Measurements from ENCODE around the gene CLEC14A. TPM values are rescaled to one million over a fixed set of nuclear protein-coding genes. Genes with fewer than 3 reads are reported as not detected.

Gene CLEC14A
- polyA plus RNA-seq, 1 of the 3 experiments (the other 2 are of a cell fraction) = 0.02 TPM

DNA sequence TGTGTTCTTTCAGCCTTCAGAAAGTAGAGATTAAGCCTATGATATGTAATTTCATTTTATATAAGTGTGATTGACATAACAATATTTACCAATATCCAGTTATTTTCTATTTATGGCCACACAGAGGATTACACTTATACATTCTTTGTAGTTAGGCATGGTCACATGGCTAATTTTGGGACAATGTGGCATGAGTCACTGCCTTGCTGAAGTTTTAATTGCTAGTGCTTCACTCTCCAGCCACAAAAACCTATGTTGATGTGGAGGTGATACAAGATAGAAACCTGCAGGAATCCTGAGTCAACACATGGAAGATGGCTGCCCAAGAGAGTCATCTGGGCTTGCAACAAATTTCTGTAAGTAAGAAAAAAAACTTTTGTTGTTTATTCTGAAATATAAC lies 17.0 kb downstream of the CLEC14A start:
- H3K27ac ChIP-seq (ENCODE audit: low read depth in 2 of 2, low read length in 1 of 2) = no peak overlapping the region

DNA sequence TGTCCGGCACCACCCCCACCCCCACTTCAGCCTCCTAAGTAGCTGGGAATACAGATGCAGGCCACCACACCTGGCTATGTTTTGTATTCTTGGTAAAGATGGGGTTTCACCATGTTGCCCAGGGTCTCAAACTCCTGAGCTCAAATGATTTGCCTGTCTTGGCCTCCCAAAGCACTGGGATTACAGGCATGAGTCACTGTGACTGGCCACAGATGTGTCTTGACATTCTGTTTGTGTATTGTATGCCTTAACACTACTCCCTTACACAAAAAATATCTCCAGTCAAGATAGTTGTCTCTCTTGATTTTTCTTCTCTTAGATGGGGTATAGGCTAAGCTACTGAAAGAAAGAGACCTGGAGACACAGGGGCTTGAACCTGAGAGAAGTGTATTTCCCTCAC lies 17.6 kb downstream of the CLEC14A start:
- H3K4me3 ChIP-seq (ENCODE audit: low read depth in 2 of 2, low read length in 1 of 2) = no peak overlapping the region

More for the DNA sequence above, 17.0 kb downstream of the CLEC14A start:
- Histone ChIP-seq H3K4me3 (ENCODE audit: low read depth in 2 of 2, low read length in 1 of 2) (no peak overlapping the region), H3K4me1 (ENCODE audit: control insufficient read depth in 1 of 2, insufficient read depth in 2 of 2, low read depth in 1 of 2, low read length in 1 of 2) (no peaks in the 10 kb centered on the region), H3F3A (replicated peaks; ENCODE audit: insufficient read depth) (no peaks in the 10 kb centered on the region), H4K20me1 (ENCODE audit: insufficient read depth) (no peaks in the 10 kb centered on the region), H3K4me2 (no peak overlapping the region), H3K9ac (no peak overlapping the region), H3K9me2 (no peaks in the 10 kb centered on the region), H3K9me3 (no peaks in the 10 kb centered on the region), H3K79me2 (ENCODE audit: insufficient read depth) (no peaks in the 10 kb centered on the region), H3K27me3 (ENCODE audit: insufficient read depth) (no peaks in the 10 kb centered on the region), H2AFZ (ENCODE audit: low read depth) (no peak overlapping the region), H3K36me3 (replicated peaks in 1 of 2; ENCODE audit: control insufficient read depth in 1 of 2, insufficient read depth in 2 of 2, low read length in 1 of 2) (no peaks in the 10 kb centered on the region)
- no peak for DNase-seq
- TF ChIP-seq GATA2 (CRISPR knock-in tag; IDR thresholded peaks at IDR 0.05) (no peak), NFIC (IDR thresholded peaks at IDR 0.05; ENCODE audit: borderline replicate concordance) (no peak), MEF2A (IDR thresholded peaks at IDR 0.05; ENCODE audit: borderline replicate concordance, low read depth) (no peak), ELF1 (IDR thresholded peaks at IDR 0.05) (no peak), GABPA (IDR thresholded peaks at IDR 0.05; ENCODE audit: low read depth) (no peak), SIN3A (IDR thresholded peaks at IDR 0.05; ENCODE audit: borderline replicate concordance, low read depth, low read length) (no peak)
- TF ChIP-seq, protein P1, sequence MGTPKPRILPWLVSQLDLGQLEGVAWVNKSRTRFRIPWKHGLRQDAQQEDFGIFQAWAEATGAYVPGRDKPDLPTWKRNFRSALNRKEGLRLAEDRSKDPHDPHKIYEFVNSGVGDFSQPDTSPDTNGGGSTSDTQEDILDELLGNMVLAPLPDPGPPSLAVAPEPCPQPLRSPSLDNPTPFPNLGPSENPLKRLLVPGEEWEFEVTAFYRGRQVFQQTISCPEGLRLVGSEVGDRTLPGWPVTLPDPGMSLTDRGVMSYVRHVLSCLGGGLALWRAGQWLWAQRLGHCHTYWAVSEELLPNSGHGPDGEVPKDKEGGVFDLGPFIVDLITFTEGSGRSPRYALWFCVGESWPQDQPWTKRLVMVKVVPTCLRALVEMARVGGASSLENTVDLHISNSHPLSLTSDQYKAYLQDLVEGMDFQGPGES (IDR thresholded peaks at IDR 0.05; ENCODE audit: low read depth, low read length) = no peak
- TF ChIP-seq, protein P2, sequence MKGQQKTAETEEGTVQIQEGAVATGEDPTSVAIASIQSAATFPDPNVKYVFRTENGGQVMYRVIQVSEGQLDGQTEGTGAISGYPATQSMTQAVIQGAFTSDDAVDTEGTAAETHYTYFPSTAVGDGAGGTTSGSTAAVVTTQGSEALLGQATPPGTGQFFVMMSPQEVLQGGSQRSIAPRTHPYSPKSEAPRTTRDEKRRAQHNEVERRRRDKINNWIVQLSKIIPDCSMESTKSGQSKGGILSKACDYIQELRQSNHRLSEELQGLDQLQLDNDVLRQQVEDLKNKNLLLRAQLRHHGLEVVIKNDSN (IDR thresholded peaks at IDR 0.05; ENCODE audit: borderline replicate concordance, low read depth) = no peak
- POLR2A ChIA-PET = no interaction called here
- CTCF ChIA-PET = no interaction called here

More for the DNA sequence above, 17.6 kb downstream of the CLEC14A start:
- Histone ChIP-seq H3K4me1 (ENCODE audit: control insufficient read depth in 1 of 2, insufficient read depth in 2 of 2, low read depth in 1 of 2, low read length in 1 of 2) (no peaks in the 10 kb centered on the region), H3K9me2 (no peaks in the 10 kb centered on the region), H3K9me3 (no peaks in the 10 kb centered on the region), H3K36me3 (replicated peaks in 1 of 2; ENCODE audit: control insufficient read depth in 1 of 2, insufficient read depth in 2 of 2, low read length in 1 of 2) (no peaks in the 10 kb centered on the region), H3K9ac (no peak overlapping the region), H2AFZ (ENCODE audit: low read depth) (no peak overlapping the region), H3K4me2 (no peak overlapping the region), H3K79me2 (ENCODE audit: insufficient read depth) (no peaks in the 10 kb centered on the region), H3F3A (replicated peaks; ENCODE audit: insufficient read depth) (no peaks in the 10 kb centered on the region), H3K27ac (ENCODE audit: low read depth in 2 of 2, low read length in 1 of 2) (no peak overlapping the region), H3K27me3 (ENCODE audit: insufficient read depth) (no peaks in the 10 kb centered on the region), H4K20me1 (ENCODE audit: insufficient read depth) (no peaks in the 10 kb centered on the region)
- POLR2A ChIA-PET = no interaction called here
- no peak for TF ChIP-seq RFX5 (IDR thresholded peaks at IDR 0.05; ENCODE audit: low read length)
- no peak for TF ChIP-seq MEF2A (IDR thresholded peaks at IDR 0.05; ENCODE audit: borderline replicate concordance, low read depth)
- TF ChIP-seq SIN3A (IDR thresholded peaks at IDR 0.05; ENCODE audit: borderline replicate concordance, low read depth, low read length) = no peak
- TF ChIP-seq POLR2AphosphoS5 (IDR thresholded peaks at IDR 0.05; ENCODE audit: low read depth, low read length) = no peak
- no peak for TF ChIP-seq RCOR1 (IDR thresholded peaks at IDR 0.05; ENCODE audit: low read length)
- TF ChIP-seq NFIC (IDR thresholded peaks at IDR 0.05; ENCODE audit: borderline replicate concordance) = no peak
- TF ChIP-seq, protein P3, sequence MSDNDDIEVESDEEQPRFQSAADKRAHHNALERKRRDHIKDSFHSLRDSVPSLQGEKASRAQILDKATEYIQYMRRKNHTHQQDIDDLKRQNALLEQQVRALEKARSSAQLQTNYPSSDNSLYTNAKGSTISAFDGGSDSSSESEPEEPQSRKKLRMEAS (IDR thresholded peaks at IDR 0.05; ENCODE audit: low read depth) = no peak
- TF ChIP-seq ELF1 (IDR thresholded peaks at IDR 0.05) = no peak
- TF ChIP-seq FOSL2 (IDR thresholded peaks at IDR 0.05; ENCODE audit: borderline replicate concordance, low read depth) = no peak
- TF ChIP-seq GATA2 (CRISPR knock-in tag; IDR thresholded peaks at IDR 0.05) = no peak
- TF ChIP-seq, protein P4, sequence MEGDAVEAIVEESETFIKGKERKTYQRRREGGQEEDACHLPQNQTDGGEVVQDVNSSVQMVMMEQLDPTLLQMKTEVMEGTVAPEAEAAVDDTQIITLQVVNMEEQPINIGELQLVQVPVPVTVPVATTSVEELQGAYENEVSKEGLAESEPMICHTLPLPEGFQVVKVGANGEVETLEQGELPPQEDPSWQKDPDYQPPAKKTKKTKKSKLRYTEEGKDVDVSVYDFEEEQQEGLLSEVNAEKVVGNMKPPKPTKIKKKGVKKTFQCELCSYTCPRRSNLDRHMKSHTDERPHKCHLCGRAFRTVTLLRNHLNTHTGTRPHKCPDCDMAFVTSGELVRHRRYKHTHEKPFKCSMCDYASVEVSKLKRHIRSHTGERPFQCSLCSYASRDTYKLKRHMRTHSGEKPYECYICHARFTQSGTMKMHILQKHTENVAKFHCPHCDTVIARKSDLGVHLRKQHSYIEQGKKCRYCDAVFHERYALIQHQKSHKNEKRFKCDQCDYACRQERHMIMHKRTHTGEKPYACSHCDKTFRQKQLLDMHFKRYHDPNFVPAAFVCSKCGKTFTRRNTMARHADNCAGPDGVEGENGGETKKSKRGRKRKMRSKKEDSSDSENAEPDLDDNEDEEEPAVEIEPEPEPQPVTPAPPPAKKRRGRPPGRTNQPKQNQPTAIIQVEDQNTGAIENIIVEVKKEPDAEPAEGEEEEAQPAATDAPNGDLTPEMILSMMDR (IDR thresholded peaks at IDR 0.05) = no peak
- no peak for TF ChIP-seq SMC3 (IDR thresholded peaks at IDR 0.05; ENCODE audit: low read depth, low read length)
- TF ChIP-seq, protein P5, sequence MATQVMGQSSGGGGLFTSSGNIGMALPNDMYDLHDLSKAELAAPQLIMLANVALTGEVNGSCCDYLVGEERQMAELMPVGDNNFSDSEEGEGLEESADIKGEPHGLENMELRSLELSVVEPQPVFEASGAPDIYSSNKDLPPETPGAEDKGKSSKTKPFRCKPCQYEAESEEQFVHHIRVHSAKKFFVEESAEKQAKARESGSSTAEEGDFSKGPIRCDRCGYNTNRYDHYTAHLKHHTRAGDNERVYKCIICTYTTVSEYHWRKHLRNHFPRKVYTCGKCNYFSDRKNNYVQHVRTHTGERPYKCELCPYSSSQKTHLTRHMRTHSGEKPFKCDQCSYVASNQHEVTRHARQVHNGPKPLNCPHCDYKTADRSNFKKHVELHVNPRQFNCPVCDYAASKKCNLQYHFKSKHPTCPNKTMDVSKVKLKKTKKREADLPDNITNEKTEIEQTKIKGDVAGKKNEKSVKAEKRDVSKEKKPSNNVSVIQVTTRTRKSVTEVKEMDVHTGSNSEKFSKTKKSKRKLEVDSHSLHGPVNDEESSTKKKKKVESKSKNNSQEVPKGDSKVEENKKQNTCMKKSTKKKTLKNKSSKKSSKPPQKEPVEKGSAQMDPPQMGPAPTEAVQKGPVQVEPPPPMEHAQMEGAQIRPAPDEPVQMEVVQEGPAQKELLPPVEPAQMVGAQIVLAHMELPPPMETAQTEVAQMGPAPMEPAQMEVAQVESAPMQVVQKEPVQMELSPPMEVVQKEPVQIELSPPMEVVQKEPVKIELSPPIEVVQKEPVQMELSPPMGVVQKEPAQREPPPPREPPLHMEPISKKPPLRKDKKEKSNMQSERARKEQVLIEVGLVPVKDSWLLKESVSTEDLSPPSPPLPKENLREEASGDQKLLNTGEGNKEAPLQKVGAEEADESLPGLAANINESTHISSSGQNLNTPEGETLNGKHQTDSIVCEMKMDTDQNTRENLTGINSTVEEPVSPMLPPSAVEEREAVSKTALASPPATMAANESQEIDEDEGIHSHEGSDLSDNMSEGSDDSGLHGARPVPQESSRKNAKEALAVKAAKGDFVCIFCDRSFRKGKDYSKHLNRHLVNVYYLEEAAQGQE (IDR thresholded peaks at IDR 0.05; ENCODE audit: low read depth, low read length) = no peak
- no peak for TF ChIP-seq NRF1 (IDR thresholded peaks at IDR 0.05; ENCODE audit: low read depth, low read length)
- CTCF ChIA-PET = no interaction called here
- 0% methylated on average over 1 of the region's 1 CpG for WGBS (ENCODE audit: low lambda C conversion rate)
- DNase-seq = no peak

Data from SK-N-SH (cell line).